Activated CD8-positive, alpha-beta memory T cell treated with anti-CD3 and anti-CD28 coated beads, Interleukin-2, amount 50 U/mL, for 24 hours (primary cell): Measurements from ENCODE around the gene PTPRU.

Experiments used
- DNase-seq: peaks from one replicate; pipeline ENCODE4 v3.0.0-alpha.2; 2020; ENCODE audit errors: extremely low read depth

Gene PTPRU

GRCh38 chr1:29332204-29332603, 95.9 kb downstream of the PTPRU start:
- DNase-seq = no peak

- no peak for DNase-seq
Measured at GRCh38 chr1:29333008-29333407, 96.7 kb downstream of the PTPRU start.

- DNase-seq = no peak
Measured at GRCh38 chr1:29335573-29335972, 99.3 kb downstream of the PTPRU start.

GRCh38 chr1:29338908-29339575, 102.7 kb downstream of the PTPRU start:
- DNase-seq = no peak

- DNase-seq = no peak
Measured at GRCh38 chr1:29341936-29342335, 105.6 kb downstream of the PTPRU start.

- DNase-seq = no peak
Measured at GRCh38 chr1:29342351-29342750, 106.0 kb downstream of the PTPRU start.

GRCh38 chr1:29342983-29343382, 106.7 kb downstream of the PTPRU start:
- no peak for DNase-seq

GRCh38 chr1:29343476-29343875, 107.2 kb downstream of the PTPRU start:
- no peak for DNase-seq

- no peak for DNase-seq
Measured at GRCh38 chr1:29343908-29344307, 107.6 kb downstream of the PTPRU start.

- DNase-seq = no peak
Measured at GRCh38 chr1:29344336-29344735, 108.0 kb downstream of the PTPRU start.

- DNase-seq = no peak
Measured at GRCh38 chr1:29346576-29346975, 110.3 kb downstream of the PTPRU start.

GRCh38 chr1:29349871-29350491, 113.7 kb downstream of the PTPRU start:
- DNase-seq = no peak

GRCh38 chr1:29352719-29353420, 116.5 kb downstream of the PTPRU start:
- DNase-seq = no peak

GRCh38 chr1:29354511-29355098, 118.3 kb downstream of the PTPRU start:
- DNase-seq = no peak

GRCh38 chr1:29355375-29355774, 119.1 kb downstream of the PTPRU start:
- DNase-seq = no peak

GRCh38 chr1:29356663-29357062, 120.3 kb downstream of the PTPRU start:
- no peak for DNase-seq

- no peak for DNase-seq
Measured at GRCh38 chr1:29357452-29357851, 121.1 kb downstream of the PTPRU start.

GRCh38 chr1:29358183-29358582, 121.9 kb downstream of the PTPRU start:
- DNase-seq = no peak

GRCh38 chr1:29360768-29361167, 124.4 kb downstream of the PTPRU start:
- DNase-seq = no peak

GRCh38 chr1:29361686-29362085, 125.4 kb downstream of the PTPRU start:
- no peak for DNase-seq

GRCh38 chr1:29362116-29362515, 125.8 kb downstream of the PTPRU start:
- no peak for DNase-seq

GRCh38 chr1:29362764-29363163, 126.4 kb downstream of the PTPRU start:
- no peak for DNase-seq

- DNase-seq = no peak
Measured at GRCh38 chr1:29363536-29363935, 127.2 kb downstream of the PTPRU start.
